Esophagus squamous epithelium (tissue), 5 donors: ENCODE measurements around the gene LDAH. TPM values are rescaled to one million over a fixed set of nuclear protein-coding genes. Genes with fewer than 3 reads are reported as not detected.
A peak's percentile ranks its signal among the peaks of the same experiment; 100 is the strongest.

Source experiments
- DNase-seq: peaks from one replicate; lab custom pipeline; 2025; lab: John Stamatoyannopoulos, UW
- H3K27ac ChIP-seq, 4 donors: fragments of 200-600 bp; sonication (generic); one replicate each; pipeline ENCODE4 v1.5.1; 2016 to 2019; ENCODE audit warnings: mild to moderate bottlenecking in 1 of 4
- H3K27me3 ChIP-seq, 4 donors: fragments of 200-600 bp; sonication (generic); 1 replicate in 3 of 4; 2 replicates in 1 of 4; pipeline versions ENCODE4 v1.5.1 to v1.6.0; 2017 to 2021; ENCODE audit warnings: antibody characterized with exemption in 1 of 4
- H3K36me3 ChIP-seq, 3 donors: fragments of 200-600 bp; sonication (generic); one replicate each; pipeline ENCODE4 v1.5.1; 2016 to 2019
- H3K4me1 ChIP-seq, 3 donors: fragments of 200-600 bp; sonication (generic); one replicate each; pipeline ENCODE4 v1.5.1; 2017 to 2019
- H3K4me3 ChIP-seq, 4 donors: fragments of 200-600 bp; sonication (generic); 1 replicate in 3 of 4; 2 replicates in 1 of 4; pipeline ENCODE4 v1.5.1; 2016 to 2019; ENCODE audit warnings: mild to moderate bottlenecking in 2 of 4, moderate library complexity in 1 of 4
- H3K9me3 ChIP-seq, 3 donors: fragments of 200-600 bp; sonication (generic); one replicate each; pipeline ENCODE4 v1.5.1; 2016 to 2019
- CTCF ChIP-seq, 6 experiments: fragments of 450-650 bp in 4 of 6; fragments of 200-600 bp in 2 of 6; sonication (generic) in 2 of 6; IDR thresholded peaks; one replicate each; pipeline ENCODE4 v1.5.1; 2016 to 2019; ENCODE audit warnings: antibody characterized with exemption in 6 of 6, mild to moderate bottlenecking in 4 of 6, moderate library complexity in 4 of 6
- POLR2A ChIP-seq, 4 donors: fragments of 450-650 bp; IDR thresholded peaks; one replicate each; pipeline ENCODE4 v1.6.1; 2017; ENCODE audit warnings: antibody characterized with exemption in 4 of 4, mild to moderate bottlenecking in 4 of 4, moderate library complexity in 3 of 4
- WGBS, 2 donors: methylation state at CpG; one replicate each; pipeline ENCODE4 v1.1.5; 2018; 5-methylcytosine and 5-hydroxymethylcytosine counted together
- intact Hi-C: fragments of 100-400 bp; cut with DNase I; formaldehyde crosslinking; loops from one replicate; pipeline ENCODE4 v1.15.0; 2022
- total RNA-seq, 4 donors: library from RNA; depleted of rRNA; stranded (reverse); fragments of >200 nt; gene quantifications; one replicate each; pipeline ENCODE4 v1.1.0, GENCODE V29; 2016
- donor health status: DM: yes; HTN: yes; CAD: no.

LDAH gene
- total RNA-seq, 4 donors from 2014 or later, result 5.8 to 12.4 (median 8.5) TPM

GRCh38 chr2:20667151-20667530 is 155.8 kb downstream of the LDAH start:
- intact Hi-C loops, result no loop called here
- H3K4me1 ChIP-seq, result peaks cover 27 to 79% (median 33%) of the 10 kb centered on the region in 3 donors

GRCh38 chr2:20666304-20667150 is 156.4 kb downstream of the LDAH start, which contains the start of gene GDF7:
Gene GDF7, plus strand, starts transcription at chr2:20667144. Its CDS starts 96 bp downstream, at chr2:20667240.
- H3K36me3 ChIP-seq, result no peaks in the 10 kb centered on the region
- WGBS, 2 donors, result 0% methylated on average over 3 of the region's 86 CpGs; no CpG with 5 or more reads in 1 of the 2 donors
- peaks cover 30 to 79% (median 36%) of the 10 kb centered on the region in 3 donors for H3K4me1 ChIP-seq
- peak within 1 kb of the TSS; percentile 36 to 71 (median 51) for H3K4me3 ChIP-seq
- H3K27me3 ChIP-seq, result peaks cover 27 to 99% (median 40%) of the 10 kb centered on the region in 4 donors
- TF ChIP-seq POLR2A (IDR thresholded peaks at IDR 0.05) (no peak), CTCF (IDR thresholded peaks at IDR 0.05) (peak in 1 of 6 experiments; percentile 10)
- H3K9me3 ChIP-seq, result no peaks in the 10 kb centered on the region
- H3K27ac ChIP-seq, result peak within 1 kb of the TSS; percentile 30 to 68 (median 48)
- no peak for DNase-seq
- intact Hi-C loops, result no loop called here

More at GRCh38 chr2:20667151-20667530, 155.8 kb downstream of the LDAH start:
- DNase-seq, result no peak
- no peaks in the 10 kb centered on the region for H3K36me3 ChIP-seq
- peak overlapping the region; percentile 36 to 71 (median 51) for H3K4me3 ChIP-seq
- H3K9me3 ChIP-seq, result no peaks in the 10 kb centered on the region
- H3K27ac ChIP-seq, result peak overlapping the region; percentile 30 to 68 (median 48)
- WGBS, 2 donors, result no CpG with 5 or more reads among the region's 62 CpGs
- H3K27me3 ChIP-seq, result peaks cover 29 to 99% (median 42%) of the 10 kb centered on the region in 4 donors
- TF ChIP-seq CTCF (IDR thresholded peaks at IDR 0.05), result no peak
- no peak for TF ChIP-seq POLR2A (IDR thresholded peaks at IDR 0.05)

- Histone ChIP-seq H3K9me3 (no peaks in the 10 kb centered on the region), H3K4me1 (peaks cover 30 to 79% (median 36%) of the 10 kb centered on the region in 3 donors), H3K27me3 (peaks cover 22 to 98% (median 35%) of the 10 kb centered on the region in 4 donors), H3K4me3 (peak overlapping the region; percentile 36 to 71 (median 51)), H3K36me3 (no peaks in the 10 kb centered on the region), H3K27ac (peak overlapping the region in 3 of 4 donors; percentile 35 to 68 (median 44))
- 0 to 4% methylated on average over 1 to 17 of the region's 34 CpGs for WGBS, 2 donors
- no peak for TF ChIP-seq CTCF (IDR thresholded peaks at IDR 0.05)
- TF ChIP-seq POLR2A (IDR thresholded peaks at IDR 0.05), result no peak
- intact Hi-C loops, result no loop called here
- DNase-seq, result no peak
Observed at GRCh38 chr2:20666005-20666303, 156.9 kb downstream of the LDAH start.

GRCh38 chr2:20665243-20666004 is 157.5 kb downstream of the LDAH start:
- Histone ChIP-seq H3K9me3 (no peaks in the 10 kb centered on the region), H3K27ac (peak overlapping the region in 1 of 4 donors; percentile 68), H3K36me3 (no peaks in the 10 kb centered on the region), H3K4me1 (peaks cover 30 to 79% (median 31%) of the 10 kb centered on the region in 3 donors), H3K4me3 (peak overlapping the region; percentile 36 to 71 (median 51)), H3K27me3 (peaks cover 19 to 98% (median 31%) of the 10 kb centered on the region in 4 donors)
- TF ChIP-seq CTCF (IDR thresholded peaks at IDR 0.05) (no peak), POLR2A (IDR thresholded peaks at IDR 0.05) (no peak)
- 3 to 11% methylated on average over 18 to 30 of the region's 49 CpGs for WGBS, 2 donors
- intact Hi-C loops, result no loop called here
- DNase-seq, result no peak
